Prostate gland (tissue), 2 donors: Measurements from ENCODE around the gene MS4A2. TPM values are rescaled to one million over a fixed set of nuclear protein-coding genes. Genes with fewer than 3 reads are reported as not detected.
"Not testable (repeated sequence)": the region's sequence is repeated elsewhere in the genome, so short reads cannot be mapped to it uniquely, and the experiment has no call there.

Source experiments
- DNase-seq: peaks from one replicate; pipeline ENCODE4 v3.0.0-alpha.2; 2019; ENCODE audit warnings: low spot score
- H3K27ac ChIP-seq, 2 donors: fragments of 200-600 bp; sonication (generic); 2 replicates each; pipeline ENCODE4 v1.5.1; 2017 to 2019
- H3K27me3 ChIP-seq: fragments of 200-600 bp; sonication (generic); replicated peaks from 2 replicates; pipeline ENCODE4 v1.5.1; 2019; ENCODE audit not compliant: insufficient read depth
- H3K36me3 ChIP-seq, 2 donors: fragments of 200-600 bp; sonication (generic); 1 replicate in 1 of 2; 2 replicates in 1 of 2; pipeline versions ENCODE4 v1.5.1 to v1.8.1; 2017 to 2019
- H3K4me1 ChIP-seq: fragments of 200-600 bp; sonication (generic); replicated peaks from 2 replicates; pipeline ENCODE4 v1.5.1; 2019
- H3K4me3 ChIP-seq, 2 donors: fragments of 200-600 bp; sonication (generic); 2 replicates each; pipeline ENCODE4 v1.5.1; 2017 to 2019
- H3K9me3 ChIP-seq: fragments of 200-600 bp; sonication (generic); 2 replicates; pipeline ENCODE4 v1.5.1; 2017
- POLR2A ChIP-seq: fragments of 450-650 bp; IDR thresholded peaks from one replicate; pipeline ENCODE4 v1.6.1; 2016; ENCODE audit warnings: antibody characterized with exemption, mild to moderate bottlenecking
- POLR2AphosphoS5 ChIP-seq: sonication (generic); formaldehyde crosslinking; IDR thresholded peaks from one replicate; pipeline ENCODE4 v1.6.1; 2017; ENCODE audit warnings: antibody characterized with exemption
- WGBS: methylation state at CpG from one replicate; pipeline ENCODE4 v1.1.5; 2018; 5-methylcytosine and 5-hydroxymethylcytosine counted together
- intact Hi-C: fragments of 100-400 bp; cut with DNase I; formaldehyde crosslinking; loops from one replicate; pipeline ENCODE4 v1.14.2; 2022
- total RNA-seq, 2 donors: library from RNA; depleted of rRNA; stranded (reverse); fragments of >200 nt; gene quantifications; one replicate each; pipeline ENCODE4 v1.1.0, GENCODE V29; 2016
- TF ChIP-seq, protein P1 (sequence below), 4 experiments: fragments of 200-600 bp in 2 of 4; fragments of 450-650 bp in 2 of 4; sonication (generic) in 2 of 4; IDR thresholded peaks; 1 replicate in 3 of 4; 2 replicates in 1 of 4; pipeline ENCODE4 v1.5.1; 2016 to 2019; ENCODE audit warnings: antibody characterized with exemption in 4 of 4, mild to moderate bottlenecking in 2 of 4, moderate library complexity in 2 of 4

MS4A2 gene
- total RNA-seq, 2 donors from 2014 or later, result 2.0 TPM; not detected in 1

DNA sequence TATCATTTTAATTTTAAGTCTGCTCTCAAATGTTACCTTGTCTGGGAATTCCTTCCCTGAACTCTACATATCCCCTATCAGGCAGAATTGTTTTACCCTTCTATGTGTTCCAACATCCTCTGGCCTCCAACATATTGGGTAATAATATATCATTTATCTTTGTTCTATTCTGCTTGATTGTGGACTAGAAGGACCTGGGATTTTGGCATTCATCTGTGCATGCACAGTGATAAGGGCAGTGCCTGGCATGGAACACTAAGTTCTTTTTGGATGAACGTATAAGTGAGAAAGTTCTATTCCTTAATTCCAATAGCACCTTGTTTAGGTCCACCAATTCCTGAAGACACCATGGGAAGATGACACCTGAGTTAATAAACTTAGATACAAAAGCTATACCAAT lies 1.2 kb upstream of the MS4A2 start:
- 52% methylated on average over 1 of the region's 1 CpG for WGBS
- no peak for DNase-seq
- Histone ChIP-seq H3K4me3 (no peak overlapping the region), H3K27ac (no peak overlapping the region), H3K4me1 (no peaks in the 10 kb centered on the region), H3K36me3 (no peaks in the 10 kb centered on the region), H3K9me3 (no peaks in the 10 kb centered on the region), H3K27me3 (no peaks in the 10 kb centered on the region)
- TF ChIP-seq, protein P1, sequence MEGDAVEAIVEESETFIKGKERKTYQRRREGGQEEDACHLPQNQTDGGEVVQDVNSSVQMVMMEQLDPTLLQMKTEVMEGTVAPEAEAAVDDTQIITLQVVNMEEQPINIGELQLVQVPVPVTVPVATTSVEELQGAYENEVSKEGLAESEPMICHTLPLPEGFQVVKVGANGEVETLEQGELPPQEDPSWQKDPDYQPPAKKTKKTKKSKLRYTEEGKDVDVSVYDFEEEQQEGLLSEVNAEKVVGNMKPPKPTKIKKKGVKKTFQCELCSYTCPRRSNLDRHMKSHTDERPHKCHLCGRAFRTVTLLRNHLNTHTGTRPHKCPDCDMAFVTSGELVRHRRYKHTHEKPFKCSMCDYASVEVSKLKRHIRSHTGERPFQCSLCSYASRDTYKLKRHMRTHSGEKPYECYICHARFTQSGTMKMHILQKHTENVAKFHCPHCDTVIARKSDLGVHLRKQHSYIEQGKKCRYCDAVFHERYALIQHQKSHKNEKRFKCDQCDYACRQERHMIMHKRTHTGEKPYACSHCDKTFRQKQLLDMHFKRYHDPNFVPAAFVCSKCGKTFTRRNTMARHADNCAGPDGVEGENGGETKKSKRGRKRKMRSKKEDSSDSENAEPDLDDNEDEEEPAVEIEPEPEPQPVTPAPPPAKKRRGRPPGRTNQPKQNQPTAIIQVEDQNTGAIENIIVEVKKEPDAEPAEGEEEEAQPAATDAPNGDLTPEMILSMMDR (IDR thresholded peaks at IDR 0.05), result no peak
- no peak for TF ChIP-seq POLR2AphosphoS5
- TF ChIP-seq POLR2A, result no peak
- intact Hi-C loops, result no loop called here

DNA sequence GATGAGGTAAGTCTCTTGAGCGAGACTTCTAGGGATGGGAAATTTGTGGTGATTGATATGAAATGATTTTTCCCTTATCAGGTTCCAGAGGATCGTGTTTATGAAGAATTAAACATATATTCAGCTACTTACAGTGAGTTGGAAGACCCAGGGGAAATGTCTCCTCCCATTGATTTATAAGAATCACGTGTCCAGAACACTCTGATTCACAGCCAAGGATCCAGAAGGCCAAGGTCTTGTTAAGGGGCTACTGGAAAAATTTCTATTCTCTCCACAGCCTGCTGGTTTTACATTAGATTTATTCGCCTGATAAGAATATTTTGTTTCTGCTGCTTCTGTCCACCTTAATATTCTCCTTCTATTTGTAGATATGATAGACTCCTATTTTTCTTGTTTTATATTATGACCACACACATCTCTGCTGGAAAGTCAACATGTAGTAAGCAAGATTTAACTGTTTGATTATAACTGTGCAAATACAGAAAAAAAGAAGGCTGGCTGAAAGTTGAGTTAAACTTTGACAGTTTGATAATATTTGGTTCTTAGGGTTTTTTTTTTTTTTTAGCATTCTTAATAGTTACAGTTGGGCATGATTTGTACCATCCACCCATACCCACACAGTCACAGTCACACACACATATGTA lies 7.1 kb downstream of the MS4A2 start:
- Histone ChIP-seq H3K4me3 (no peak overlapping the region), H3K4me1 (no peaks in the 10 kb centered on the region), H3K27me3 (no peaks in the 10 kb centered on the region), H3K27ac (no peak overlapping the region), H3K9me3 (no peaks in the 10 kb centered on the region), H3K36me3 (no peaks in the 10 kb centered on the region)
- DNase-seq, result no peak
- no peak for TF ChIP-seq POLR2AphosphoS5
- no peak for TF ChIP-seq POLR2A
- 49% methylated on average over 4 of the region's 4 CpGs for WGBS
- intact Hi-C loops, result no loop called here

DNA sequence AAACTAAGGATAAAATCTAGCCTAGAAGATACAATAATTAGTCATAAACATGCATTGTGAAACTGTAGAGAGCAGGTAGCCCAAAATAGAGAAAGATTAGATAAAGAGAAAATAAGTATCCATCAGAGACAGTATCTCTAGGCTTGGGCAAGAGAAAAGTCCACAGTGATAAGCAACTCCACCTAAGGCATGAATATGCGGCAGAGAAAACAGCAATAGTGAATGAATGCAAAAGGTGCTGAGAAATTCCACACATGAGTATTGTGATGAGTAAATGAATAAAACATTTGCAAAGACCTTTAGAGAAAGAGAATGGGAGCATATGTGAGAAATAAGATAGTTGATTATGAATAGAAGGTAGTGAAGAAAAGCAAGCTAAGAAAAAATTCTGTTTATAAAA lies 8.7 kb downstream of the MS4A2 start:
- H3K36me3 ChIP-seq, result no peaks in the 10 kb centered on the region
- no peaks in the 10 kb centered on the region for H3K4me1 ChIP-seq
- H3K27ac ChIP-seq, result no peak overlapping the region
- no peak for DNase-seq
- H3K4me3 ChIP-seq, result no peak overlapping the region
- TF ChIP-seq POLR2A, result no peak
- no peak for TF ChIP-seq POLR2AphosphoS5
- TF ChIP-seq, protein P1 (IDR thresholded peaks at IDR 0.05), result no peak
- 100% methylated on average over 1 of the region's 1 CpG for WGBS
- intact Hi-C loops, result no loop called here
- no peaks in the 10 kb centered on the region for H3K27me3 ChIP-seq
- no peaks in the 10 kb centered on the region for H3K9me3 ChIP-seq

DNA sequence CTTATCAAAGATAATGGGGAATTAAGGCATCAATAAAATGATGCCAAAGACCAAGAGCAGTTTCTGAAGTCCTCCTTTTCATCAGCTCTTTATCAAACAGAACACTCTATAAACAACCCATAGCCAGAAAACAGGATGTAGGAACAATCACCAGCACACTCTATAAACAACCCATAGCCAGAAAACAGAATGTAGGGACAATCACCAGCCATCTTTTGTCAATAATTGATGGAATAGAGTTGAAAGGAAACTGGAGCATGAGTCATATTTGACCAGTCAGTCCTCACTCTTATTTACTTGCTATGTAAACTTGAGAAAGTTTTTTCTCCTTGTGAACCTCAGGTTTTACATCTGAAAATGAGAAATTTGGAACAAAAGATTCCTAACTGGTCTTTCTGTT lies 10.0 kb downstream of the MS4A2 start:
- no peak for DNase-seq
- Histone ChIP-seq H3K36me3 (no peaks in the 10 kb centered on the region), H3K4me1 (no peaks in the 10 kb centered on the region), H3K4me3 (no peak overlapping the region), H3K9me3 (no peaks in the 10 kb centered on the region), H3K27me3 (no peaks in the 10 kb centered on the region), H3K27ac (no peak overlapping the region)
- TF ChIP-seq POLR2A (no peak), POLR2AphosphoS5 (no peak)
- TF ChIP-seq, protein P1 (IDR thresholded peaks at IDR 0.05), result no peak
- intact Hi-C loops, result no loop called here

DNA sequence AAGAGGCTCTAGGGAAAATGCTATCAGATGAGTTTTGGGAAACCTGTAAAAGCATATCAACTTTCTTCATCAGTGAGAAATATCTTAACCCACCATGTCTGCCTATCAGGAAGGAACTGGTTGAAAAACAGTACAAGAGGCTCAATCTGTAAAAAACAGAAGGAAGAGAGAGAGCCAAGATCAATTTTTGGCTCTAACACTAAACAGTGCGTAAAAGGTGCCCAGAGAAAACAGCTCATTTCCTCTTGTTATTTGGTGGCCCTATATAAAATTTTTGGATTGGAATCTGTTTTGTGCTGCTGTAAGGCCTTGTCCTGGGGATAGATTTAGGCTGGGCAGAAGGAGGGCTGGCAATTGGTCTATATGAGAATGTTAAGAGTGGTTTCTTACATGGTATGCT lies 12.1 kb downstream of the MS4A2 start:
- intact Hi-C loops, result no loop called here
- no peaks in the 10 kb centered on the region for H3K4me1 ChIP-seq
- H3K27ac ChIP-seq, result no peak overlapping the region
- no peak overlapping the region for H3K4me3 ChIP-seq
- no peak for TF ChIP-seq POLR2A
- TF ChIP-seq POLR2AphosphoS5, result no peak
- no peaks in the 10 kb centered on the region for H3K27me3 ChIP-seq
- H3K9me3 ChIP-seq, result no peaks in the 10 kb centered on the region
- H3K36me3 ChIP-seq, result no peaks in the 10 kb centered on the region
- no peak for DNase-seq
- WGBS, result 48% methylated on average over 1 of the region's 1 CpG

DNA sequence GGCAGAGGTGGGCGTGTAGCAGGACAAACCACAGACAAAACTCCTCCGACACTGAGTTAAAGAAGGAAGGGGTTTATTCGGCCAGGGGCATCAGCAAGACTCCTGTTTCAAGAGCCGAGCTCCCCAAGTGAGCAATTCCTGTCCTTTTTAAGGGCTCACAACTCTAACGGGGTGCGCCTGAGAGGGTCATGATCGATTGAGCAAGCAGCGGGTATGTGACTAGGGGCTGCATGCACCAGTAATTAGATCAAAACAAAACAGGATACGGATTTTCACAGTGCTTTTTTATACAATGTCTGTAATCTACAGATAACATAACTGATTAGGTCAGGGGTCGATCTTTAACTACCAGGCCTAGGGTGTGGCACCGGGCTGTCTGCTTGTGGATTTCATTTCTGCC lies 12.9 kb downstream of the MS4A2 start:
- WGBS, result 88% methylated on average over 11 of the region's 11 CpGs
- H3K27ac ChIP-seq, H3K9me3 ChIP-seq, H3K4me3 ChIP-seq, H3K27me3 ChIP-seq, intact Hi-C loops, H3K36me3 ChIP-seq, H3K4me1 ChIP-seq, DNase-seq: not testable (repeated sequence)

DNA sequence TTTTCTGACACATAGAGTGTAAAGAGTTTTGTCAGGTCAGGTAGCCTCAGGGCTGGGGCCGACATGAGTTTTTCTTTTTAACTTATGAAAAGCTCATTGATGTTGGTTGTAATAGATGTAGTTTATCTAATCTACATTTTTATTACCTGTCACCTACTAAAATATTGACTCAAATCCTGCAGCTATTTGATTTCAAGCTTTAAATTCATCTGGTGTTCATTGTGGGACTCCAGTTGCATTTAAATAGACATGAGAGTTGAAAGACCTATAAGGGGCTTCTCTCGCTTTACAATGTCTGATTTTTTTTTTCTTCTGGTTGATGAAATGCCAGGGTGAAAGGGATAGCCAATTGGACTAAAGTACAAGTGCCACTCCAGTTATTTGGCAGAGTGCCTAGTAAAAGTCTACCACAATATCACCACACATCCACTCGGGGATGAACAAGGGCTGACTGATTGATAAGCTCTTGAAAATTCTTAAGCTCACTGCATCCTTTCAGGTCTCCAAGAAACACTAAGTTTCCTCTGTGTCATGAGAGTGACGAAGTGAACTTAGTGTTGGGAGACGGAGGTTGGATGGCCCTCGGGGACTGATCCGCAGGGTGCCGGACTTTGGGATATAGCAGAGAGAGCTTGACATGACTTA lies 16.1 kb downstream of the MS4A2 start:
- WGBS, result 74% methylated on average over 8 of the region's 8 CpGs
- H3K4me3 ChIP-seq, H3K27me3 ChIP-seq, DNase-seq, intact Hi-C loops, H3K27ac ChIP-seq, H3K36me3 ChIP-seq, H3K9me3 ChIP-seq, H3K4me1 ChIP-seq: not testable (repeated sequence)

DNA sequence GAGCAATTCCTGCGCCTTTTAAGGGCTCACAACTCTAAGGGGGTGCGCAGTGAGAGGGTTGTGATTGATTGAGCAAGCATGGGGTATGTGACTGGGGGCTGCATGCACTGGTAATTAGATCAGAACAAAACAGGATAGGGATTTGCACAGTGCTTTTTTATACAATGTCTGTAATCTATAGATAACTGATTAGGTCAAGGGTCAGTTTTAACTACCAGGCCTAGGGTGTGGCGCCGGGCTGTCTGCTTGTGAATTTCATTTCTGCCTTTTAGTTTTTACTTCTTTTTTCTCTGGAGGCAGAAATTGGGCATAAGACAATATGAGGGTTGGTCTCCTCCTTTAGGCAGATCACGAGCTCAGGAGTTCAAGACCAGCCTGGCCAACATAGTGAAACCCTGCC lies 20.2 kb downstream of the MS4A2 start:
- H3K36me3 ChIP-seq, intact Hi-C loops, H3K4me3 ChIP-seq, H3K4me1 ChIP-seq, H3K9me3 ChIP-seq, H3K27ac ChIP-seq, H3K27me3 ChIP-seq, DNase-seq: not testable (repeated sequence)
- WGBS, result 98% methylated on average over 5 of the region's 5 CpGs
